Glomerular visceral epithelial cell (primary cell): Measurements from ENCODE around the gene ARID5B.

ENCODE experiments used
- DNase-seq: peaks from one replicate; pipeline ENCODE4 v3.0.0-alpha.2; 2016; ENCODE audit errors: extremely low spot score

ARID5B gene

DNA sequence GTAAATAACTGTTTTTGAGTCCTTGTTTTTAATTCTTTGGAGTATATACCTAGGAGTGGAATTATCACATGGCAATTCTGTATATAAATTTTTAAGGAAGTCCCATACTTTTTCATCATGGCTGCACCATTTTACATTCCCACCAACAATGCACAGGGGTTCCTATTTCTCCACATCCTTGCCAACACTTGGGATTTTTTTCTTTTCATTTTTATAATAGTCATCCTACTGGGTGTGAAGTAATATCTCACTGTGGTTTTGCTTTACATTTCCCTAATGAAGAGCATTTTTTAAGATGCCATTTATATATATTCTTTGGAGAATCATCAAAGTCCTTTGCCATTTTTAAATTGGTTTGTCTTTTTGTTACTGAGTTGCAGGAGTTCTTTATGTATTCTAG lies 89.7 kb downstream of the ARID5B start:
- no peak for DNase-seq

DNA sequence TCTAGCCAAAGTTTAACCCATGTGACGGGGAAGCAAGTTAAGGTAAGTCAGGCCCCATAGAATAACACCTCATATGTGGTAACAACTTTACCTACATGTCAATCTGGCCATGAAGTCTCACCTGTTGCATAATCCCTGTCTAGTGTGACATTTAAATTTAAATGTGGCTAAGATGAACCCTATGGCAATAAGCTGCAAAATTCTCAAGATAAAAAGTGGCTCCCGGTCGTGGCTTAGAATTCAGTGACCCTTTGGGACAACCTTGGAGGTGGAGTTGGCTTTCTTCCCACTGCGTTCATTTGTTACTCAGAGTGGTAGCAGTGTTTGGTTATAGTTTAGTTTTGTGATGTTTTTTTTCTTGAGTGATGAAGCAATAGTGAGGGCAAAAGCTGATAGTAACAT lies 90.6 kb downstream of the ARID5B start:
- no peak for DNase-seq

DNA sequence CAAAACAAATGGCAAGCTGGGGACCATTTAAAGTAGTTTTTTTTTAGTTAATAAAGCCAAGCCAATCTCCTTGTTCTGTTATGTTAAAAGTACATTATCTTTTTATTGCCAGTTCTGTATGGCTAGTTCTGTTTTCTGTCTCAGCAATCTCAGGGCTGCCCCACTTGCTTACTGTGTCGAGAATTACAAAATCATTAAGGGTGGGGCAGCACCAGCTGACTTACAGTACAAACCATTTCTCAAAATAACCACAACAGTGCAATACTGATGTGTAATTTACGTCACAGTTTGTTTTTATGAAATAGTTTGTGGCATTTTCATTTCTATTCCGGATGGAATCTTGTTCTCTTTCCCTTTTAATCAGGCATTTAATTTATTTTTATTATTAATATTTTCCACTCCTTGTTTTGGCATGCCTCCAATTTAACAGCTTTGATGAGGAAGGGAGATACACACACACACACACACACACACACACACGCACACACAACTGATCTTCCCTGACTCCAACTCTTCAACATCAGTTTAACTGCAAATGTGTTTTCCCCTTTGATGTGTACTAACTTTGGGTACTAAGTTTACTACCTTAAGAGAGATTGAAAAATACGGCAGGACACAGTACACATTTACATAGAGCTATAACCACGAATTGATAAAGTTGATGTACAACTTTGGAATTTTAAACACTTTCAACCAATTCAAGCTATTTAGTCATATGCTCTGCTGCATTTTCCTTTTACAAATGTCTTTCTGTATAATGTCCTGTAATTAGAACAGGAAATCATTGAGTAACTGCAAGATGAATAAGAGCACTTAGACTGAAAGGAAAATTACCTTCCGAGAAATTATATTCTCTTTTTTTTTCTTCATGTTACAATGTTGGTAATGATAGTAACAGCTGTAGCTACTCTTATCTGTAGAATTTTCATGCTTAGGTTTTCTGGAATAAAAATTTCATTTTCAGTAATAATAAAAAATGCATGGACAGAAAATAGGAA lies 91.5 kb downstream of the ARID5B start:
- no peak for DNase-seq

- no peak for DNase-seq
Observed at GRCh38 chr10:61993711-61994401, 92.4 kb downstream of the ARID5B start.

DNA sequence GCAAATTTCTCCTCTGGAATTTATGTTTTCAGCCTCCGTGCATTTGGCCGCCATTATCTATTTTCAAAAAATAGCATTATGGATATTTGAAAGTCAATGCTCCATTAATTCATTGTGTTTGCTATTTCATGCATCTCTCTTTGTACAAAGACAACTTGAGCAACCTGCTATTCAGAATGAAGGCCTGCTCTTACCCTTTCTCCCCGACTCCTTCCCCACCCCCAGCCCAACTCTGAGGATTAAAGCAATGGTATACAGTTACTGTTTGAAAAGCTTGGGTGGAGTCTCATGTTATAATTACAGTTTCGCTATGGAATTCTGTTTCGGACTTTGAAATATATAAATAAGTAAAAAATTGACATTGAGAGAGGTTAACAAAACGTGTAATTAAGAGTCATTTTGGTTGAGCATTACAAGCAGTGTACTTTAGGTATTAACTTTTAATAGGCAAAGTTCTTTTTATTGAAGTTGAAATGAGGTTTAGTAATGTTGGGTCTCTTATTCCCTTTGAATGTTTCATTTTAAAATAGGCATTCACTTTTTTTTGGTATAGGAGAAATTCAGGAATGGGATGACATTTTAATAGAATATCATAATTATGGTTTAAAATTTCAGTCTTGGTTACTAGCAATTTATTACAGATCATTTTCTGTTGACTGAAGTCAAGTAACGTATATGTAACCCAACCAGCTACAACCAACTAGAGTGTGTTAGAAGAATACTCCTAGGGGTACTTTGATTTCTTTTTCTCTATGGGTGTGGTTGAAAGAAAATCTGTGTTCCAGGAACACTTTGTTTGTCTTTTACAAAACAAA lies 93.1 kb downstream of the ARID5B start:
- no peak for DNase-seq

DNA sequence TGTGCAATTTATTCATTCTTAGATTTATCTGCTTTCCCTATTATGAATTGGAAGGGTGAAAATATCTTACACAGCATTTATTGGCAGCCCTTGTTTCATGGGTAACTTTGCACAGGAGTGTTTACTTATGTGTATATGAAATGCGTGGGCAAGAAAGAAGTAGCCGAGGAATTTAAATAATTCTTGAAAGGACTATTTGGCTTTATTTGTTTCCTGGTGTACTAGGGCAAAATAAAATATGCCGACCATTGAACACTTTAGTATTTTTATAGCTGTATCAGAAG lies 93.7 kb downstream of the ARID5B start:
- no peak for DNase-seq

DNA sequence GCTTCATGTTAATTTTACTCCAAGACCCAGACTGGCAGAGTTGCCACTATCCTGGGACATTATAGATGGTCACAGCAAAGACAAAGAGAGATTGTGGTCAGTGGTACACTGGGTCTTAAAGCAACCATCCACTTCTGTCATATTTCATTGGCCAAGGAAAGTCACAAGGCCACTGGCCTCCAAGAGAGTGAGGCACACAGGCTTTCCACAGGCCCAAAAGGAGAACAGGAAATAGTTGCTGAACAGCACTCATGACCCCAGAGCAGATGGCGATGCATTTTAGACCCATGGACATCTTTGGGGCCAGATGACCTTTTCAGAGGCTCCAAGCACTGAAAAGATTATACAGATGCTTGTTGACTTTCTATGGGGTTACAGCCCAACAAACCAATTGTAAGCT lies 97.4 kb downstream of the ARID5B start:
- no peak for DNase-seq

DNA sequence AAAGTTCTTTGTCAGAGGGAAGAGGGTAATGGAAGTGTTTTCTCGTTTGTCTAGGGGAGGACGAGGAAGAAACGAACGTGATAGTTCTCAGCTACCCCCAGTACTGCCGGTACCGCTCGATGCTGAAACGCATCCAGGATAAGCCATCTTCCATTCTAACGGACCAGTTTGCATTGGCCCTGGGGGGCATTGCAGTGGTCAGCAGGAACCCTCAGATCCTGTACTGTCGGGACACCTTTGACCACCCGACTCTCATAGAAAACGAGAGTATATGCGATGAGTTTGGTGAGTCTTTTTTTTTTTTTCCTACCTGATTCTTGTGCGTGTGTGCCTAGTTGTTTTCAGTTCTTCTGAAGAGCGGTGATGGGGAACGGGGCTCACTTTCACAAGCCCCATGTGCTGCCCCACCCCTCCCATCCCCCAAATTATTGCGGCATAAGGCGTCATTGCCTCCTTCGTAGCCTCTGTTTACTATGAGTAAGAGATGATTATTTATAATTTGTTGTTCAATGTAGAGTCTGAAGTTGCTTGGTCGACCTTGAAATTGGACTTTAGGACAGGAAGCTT lies 98.6 kb downstream of the ARID5B start:
- no peak for DNase-seq

- no peak for DNase-seq
Observed at GRCh38 chr10:62000726-62001125, 99.2 kb downstream of the ARID5B start.

- no peak for DNase-seq
Observed at GRCh38 chr10:62001898-62002297, 100.4 kb downstream of the ARID5B start.

- no peak for DNase-seq
Observed at GRCh38 chr10:62002753-62003152, 101.3 kb downstream of the ARID5B start.

DNA sequence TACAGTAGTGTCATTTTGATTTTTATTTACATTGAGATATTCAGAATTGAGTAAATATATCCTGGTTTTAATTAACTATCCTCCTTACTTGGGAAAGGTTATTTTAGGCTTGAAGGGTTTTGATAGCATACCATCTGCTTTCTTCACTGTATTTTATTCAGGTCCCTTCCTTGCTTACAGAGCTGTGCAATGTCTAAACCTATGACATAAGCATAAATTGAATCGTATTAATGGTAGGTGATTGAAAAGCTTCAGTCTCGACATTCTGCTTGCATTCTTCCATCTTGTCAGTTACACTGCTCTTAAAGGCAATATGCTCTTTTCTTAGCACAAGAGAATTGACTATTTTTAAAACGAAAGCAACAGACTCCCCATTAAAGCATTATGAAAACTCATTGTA lies 102.5 kb downstream of the ARID5B start:
- no peak for DNase-seq

GRCh38 chr10:62005281-62005680 lies 103.8 kb downstream of the ARID5B start:
- no peak for DNase-seq

- DNase-seq: no peak
Observed at GRCh38 chr10:62005687-62006086, 104.2 kb downstream of the ARID5B start.

DNA sequence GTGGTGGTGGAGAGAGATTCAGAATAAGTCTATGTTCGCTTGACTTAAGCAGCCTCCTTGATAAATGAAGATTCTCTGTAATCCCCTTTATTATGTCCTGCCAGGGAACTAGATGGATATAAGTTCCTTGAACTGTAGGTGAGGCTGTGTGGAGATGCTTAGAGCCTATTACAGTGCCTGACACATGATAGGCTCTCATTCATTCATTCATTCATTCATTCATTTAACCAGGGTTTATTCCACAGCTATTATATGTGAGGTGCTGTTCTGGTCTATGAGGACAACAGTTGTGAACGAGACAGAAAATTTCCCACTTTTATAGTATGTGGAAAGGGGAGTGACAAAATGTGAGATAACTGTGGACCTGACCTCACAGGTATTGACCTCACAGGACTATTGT lies 105.6 kb downstream of the ARID5B start:
- DNase-seq: no peak

DNA sequence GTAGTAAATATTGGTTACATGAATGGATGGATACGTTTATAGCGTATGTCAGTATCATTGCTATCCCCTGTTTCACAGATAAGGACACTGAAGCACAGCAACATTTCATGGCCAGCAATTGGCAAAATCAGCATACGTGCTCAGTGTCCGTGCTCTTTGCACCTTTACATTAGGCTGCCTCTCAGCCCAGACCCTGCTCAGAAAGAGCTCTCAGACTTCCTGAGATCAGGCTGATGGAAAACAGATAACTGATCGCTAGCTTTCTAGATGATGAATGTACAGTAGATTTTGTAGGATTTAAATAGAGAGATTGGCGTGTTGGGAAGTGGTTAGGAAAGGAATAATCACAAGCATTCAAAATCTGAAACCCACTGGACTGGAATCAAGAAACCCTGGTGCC lies 106.7 kb downstream of the ARID5B start:
- no peak for DNase-seq

GRCh38 chr10:62008946-62009345 lies 107.4 kb downstream of the ARID5B start:
- DNase-seq: no peak

DNA sequence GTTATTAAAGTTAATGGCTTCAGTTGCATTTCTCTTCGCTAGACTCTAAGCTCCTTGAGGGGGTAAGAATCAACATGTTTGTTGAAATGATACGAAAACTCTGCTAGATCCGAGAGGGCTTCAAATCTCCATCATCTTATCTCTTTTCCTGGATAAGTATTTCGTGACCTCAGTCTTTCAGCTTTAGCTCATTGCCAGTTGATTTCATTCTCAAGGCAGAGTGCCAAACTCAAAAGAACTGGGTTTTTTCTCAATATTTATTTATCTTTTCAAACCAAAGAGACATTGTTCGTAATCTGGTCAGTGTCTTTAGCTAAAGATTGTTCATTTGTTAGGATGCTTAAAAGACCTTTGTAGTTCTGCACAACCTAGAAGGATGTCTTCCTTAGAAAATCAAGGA lies 108.9 kb downstream of the ARID5B start:
- no peak for DNase-seq

- DNase-seq: no peak
Observed at GRCh38 chr10:62011558-62011957, 110.1 kb downstream of the ARID5B start.

- DNase-seq: no peak
Observed at GRCh38 chr10:62012318-62012717, 110.8 kb downstream of the ARID5B start.

- DNase-seq: no peak
Observed at GRCh38 chr10:62014510-62014909, 113.0 kb downstream of the ARID5B start.

DNA sequence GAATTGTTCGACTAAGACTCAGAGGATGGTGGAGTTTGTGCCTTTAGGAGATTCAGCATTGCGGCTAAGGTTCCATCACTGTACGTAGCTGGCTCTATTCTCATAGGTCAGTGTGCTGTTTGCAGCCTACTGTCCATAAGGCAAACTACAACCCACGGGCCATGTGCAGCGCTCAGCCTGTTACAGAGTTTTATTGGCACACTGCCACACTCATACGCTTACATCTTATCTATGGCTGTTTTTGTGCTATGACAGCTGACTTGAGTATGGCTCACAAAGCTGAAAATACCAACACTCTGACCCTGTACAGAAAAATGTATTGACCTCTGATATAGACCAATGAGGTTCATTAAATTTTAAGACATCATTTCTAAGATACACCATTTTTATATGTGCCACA lies 114.5 kb downstream of the ARID5B start:
- DNase-seq: no peak
